ENCODE measurements around the gene SOX6. TPM values are rescaled to one million over a fixed set of nuclear protein-coding genes. Genes with fewer than 3 reads are reported as not detected.

SOX6 gene
- polyA plus RNA-seq, 1 donor (not counting 4 experiments of a cell fraction or from before 2014, with no cell fraction given): 6.0 TPM

GRCh38 chr11:15975742-15976141 lies 380.6 kb downstream of the SOX6 start:
- H4K20me1 ChIP-seq (ENCODE audit: control insufficient read depth, extremely low read depth, insufficient read depth, low read length): no peaks in the 10 kb centered on the region
- dilution Hi-C loops (cut with MboI; ENCODE audit: extremely low pct_ligation_motif_present, low sequenced_read_pairs): no loop called here
- DNase-seq (ENCODE audit: low read depth, low spot score) (no peak), FAIRE-seq (no peak)
- no peak overlapping the region for H3K27ac ChIP-seq (ENCODE audit: control insufficient read depth, insufficient read depth, low read length)
- no peaks in the 10 kb centered on the region for H3K27me3 ChIP-seq (ENCODE audit: control insufficient read depth, extremely low read depth, insufficient read depth, low read length)
- H3K9me1 ChIP-seq (ENCODE audit: control insufficient read depth, extremely low read depth, insufficient read depth, low read length): no peaks in the 10 kb centered on the region
- no peak overlapping the region for H3K4me3 ChIP-seq (ENCODE audit: control insufficient read depth in 2 of 3, extremely low read depth in 1 of 3, insufficient read depth in 2 of 3, low read depth in 1 of 3, low read length in 3 of 3)
- no peak overlapping the region for H3K9ac ChIP-seq (ENCODE audit: control insufficient read depth, extremely low read depth, insufficient read depth, low read length)
- H3K4me2 ChIP-seq (ENCODE audit: control insufficient read depth, extremely low read depth, insufficient read depth, low read depth, low read length): no peak overlapping the region
- H2AFZ ChIP-seq (ENCODE audit: control insufficient read depth, low read length): no peak overlapping the region
- no peaks in the 10 kb centered on the region for H3K79me2 ChIP-seq (ENCODE audit: control insufficient read depth, insufficient read depth, low read length)
- H3K36me3 ChIP-seq (ENCODE audit: control insufficient read depth in 2 of 2, extremely low read depth in 1 of 2, insufficient read depth in 2 of 2, low read length in 2 of 2): peaks cover 0 to 3% of the 10 kb centered on the region in 2 experiments
- no peaks in the 10 kb centered on the region for H3K9me3 ChIP-seq (ENCODE audit: control insufficient read depth, low read depth, low read length)
- H3K4me1 ChIP-seq (ENCODE audit: control insufficient read depth, extremely low read depth, insufficient read depth, low read length): peaks cover 3% of the 10 kb centered on the region
- no peak for TF ChIP-seq EZH2 (IDR thresholded peaks at IDR 0.05; ENCODE audit: low read length)
- TF ChIP-seq CTCF (optimal IDR thresholded peaks at IDR 0.05 in 1 of 3, IDR thresholded peaks at IDR 0.05 in 1 of 3, conservative IDR thresholded peaks at IDR 0.05 in 1 of 3; ENCODE audit: extremely low read depth in 1 of 3, insufficient read depth in 2 of 3, low read length in 3 of 3): no peak

- H4K20me1 ChIP-seq (ENCODE audit: control insufficient read depth, extremely low read depth, insufficient read depth, low read length): no peaks in the 10 kb centered on the region
- H3K79me2 ChIP-seq (ENCODE audit: control insufficient read depth, insufficient read depth, low read length): no peaks in the 10 kb centered on the region
- H3K9me1 ChIP-seq (ENCODE audit: control insufficient read depth, extremely low read depth, insufficient read depth, low read length): no peaks in the 10 kb centered on the region
- no peak for DNase-seq (ENCODE audit: low read depth, low spot score)
- no peak overlapping the region for H3K9ac ChIP-seq (ENCODE audit: control insufficient read depth, extremely low read depth, insufficient read depth, low read length)
- no peak overlapping the region for H2AFZ ChIP-seq (ENCODE audit: control insufficient read depth, low read length)
- H3K27me3 ChIP-seq (ENCODE audit: control insufficient read depth, extremely low read depth, insufficient read depth, low read length): no peaks in the 10 kb centered on the region
- no peak overlapping the region for H3K4me3 ChIP-seq (ENCODE audit: control insufficient read depth in 2 of 3, extremely low read depth in 1 of 3, insufficient read depth in 2 of 3, low read depth in 1 of 3, low read length in 3 of 3)
- TF ChIP-seq EZH2 (IDR thresholded peaks at IDR 0.05; ENCODE audit: low read length) (no peak), CTCF (optimal IDR thresholded peaks at IDR 0.05 in 1 of 3, IDR thresholded peaks at IDR 0.05 in 1 of 3, conservative IDR thresholded peaks at IDR 0.05 in 1 of 3; ENCODE audit: extremely low read depth in 1 of 3, insufficient read depth in 2 of 3, low read length in 3 of 3) (no peak)
- no peak overlapping the region for H3K4me2 ChIP-seq (ENCODE audit: control insufficient read depth, extremely low read depth, insufficient read depth, low read depth, low read length)
- no peak overlapping the region for H3K27ac ChIP-seq (ENCODE audit: control insufficient read depth, insufficient read depth, low read length)
- H3K9me3 ChIP-seq (ENCODE audit: control insufficient read depth, low read depth, low read length): no peaks in the 10 kb centered on the region
- peaks cover 26% of the 10 kb centered on the region for H3K4me1 ChIP-seq (ENCODE audit: control insufficient read depth, extremely low read depth, insufficient read depth, low read length)
- peaks cover 0 to 3% of the 10 kb centered on the region in 2 experiments for H3K36me3 ChIP-seq (ENCODE audit: control insufficient read depth in 2 of 2, extremely low read depth in 1 of 2, insufficient read depth in 2 of 2, low read length in 2 of 2)
- dilution Hi-C loops (cut with MboI; ENCODE audit: extremely low pct_ligation_motif_present, low sequenced_read_pairs): no loop called here
- no peak for FAIRE-seq
These were observed 383.5 kb downstream of the SOX6 start for GRCh38 chr11:15972838-15973237.

Measured in keratinocyte (primary cell).